ENCODE results near the gene TBC1D22A.

GRCh38 chr22:47175151-47176025, 412.9 kb downstream of the TBC1D22A start:
- TF ChIP-seq CTCF (IDR thresholded peaks at IDR 0.05; ENCODE audit: extremely low read depth in 1 of 2, insufficient read depth in 1 of 2, low read depth in 1 of 2, low read length in 2 of 2) (no peak), JUN (IDR thresholded peaks at IDR 0.05; ENCODE audit: borderline replicate concordance, insufficient read depth, insufficient read length, low read depth) (no peak), POLR2A (IDR thresholded peaks at IDR 0.05; ENCODE audit: low read depth, low read length) (no peak)
